ENCODE measurements around the gene SPAAR. TPM values are rescaled to one million over a fixed set of nuclear protein-coding genes. Genes with fewer than 3 reads are reported as not detected.

Gene SPAAR
- total RNA-seq, 1 experiment from 2014 or later: not detected

DNA sequence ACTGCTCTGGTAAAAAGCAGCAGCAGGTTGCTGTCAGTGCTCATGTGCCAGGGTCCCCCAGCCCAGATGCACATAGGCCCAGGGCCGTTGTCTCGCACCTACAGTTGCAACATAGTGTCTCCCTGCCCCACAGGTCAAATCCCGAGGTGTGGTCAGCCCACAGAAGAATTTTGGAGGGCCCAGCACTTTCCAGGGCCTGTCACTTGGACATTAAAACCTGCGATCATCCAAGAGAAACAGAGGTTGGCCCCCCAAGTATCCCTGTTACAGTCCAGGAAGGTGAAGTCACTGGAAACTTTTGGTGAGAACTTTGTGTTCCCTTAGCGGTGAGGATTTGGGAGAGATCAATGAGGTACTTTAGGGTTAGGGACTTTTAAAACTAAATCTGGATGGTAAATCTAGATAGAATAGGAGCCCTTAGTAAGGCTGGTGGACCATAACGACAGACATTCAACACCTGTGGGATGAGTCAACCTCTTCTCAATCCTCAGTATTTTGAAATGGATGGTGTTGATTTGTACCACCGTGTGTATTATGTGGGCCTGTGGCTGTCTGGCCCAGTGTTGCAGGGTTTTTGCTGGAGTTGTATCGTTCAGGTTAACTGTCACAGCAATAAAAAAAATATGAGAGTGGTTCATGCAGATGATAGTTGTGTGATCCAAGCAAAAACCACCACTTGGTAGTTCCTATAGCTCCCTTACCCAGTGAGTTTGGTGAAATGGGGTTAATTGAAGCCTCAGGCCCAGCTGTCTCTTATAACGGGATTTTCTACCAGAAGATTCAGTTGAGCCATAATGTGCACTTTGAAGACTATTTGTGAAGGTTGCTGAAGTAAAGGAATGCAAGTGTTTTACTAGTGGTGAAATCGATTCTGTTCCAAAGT lies 29.4 kb downstream of the SPAAR start:
- no peaks in the 10 kb centered on the region for H3K36me3 ChIP-seq (ENCODE audit: control insufficient read depth, insufficient read depth, low read length)
- H3K4me3 ChIP-seq (ENCODE audit: low read depth in 2 of 2, low read length in 2 of 2): no peak overlapping the region
- BruUV-seq (replicated peaks): no TSS peak
- H3K4me1 ChIP-seq (ENCODE audit: control insufficient read depth, insufficient read depth, low read length): no peaks in the 10 kb centered on the region
- H3K27me3 ChIP-seq (ENCODE audit: control insufficient read depth, insufficient read depth, low read length): no peaks in the 10 kb centered on the region
- no peak for TF ChIP-seq SIN3A (IDR thresholded peaks at IDR 0.05; ENCODE audit: borderline replicate concordance, insufficient read depth, low read depth, low read length)
- TF ChIP-seq POLR2AphosphoS5 (IDR thresholded peaks at IDR 0.05; ENCODE audit: low read depth, low read length): no peak
- TF ChIP-seq, protein P1, sequence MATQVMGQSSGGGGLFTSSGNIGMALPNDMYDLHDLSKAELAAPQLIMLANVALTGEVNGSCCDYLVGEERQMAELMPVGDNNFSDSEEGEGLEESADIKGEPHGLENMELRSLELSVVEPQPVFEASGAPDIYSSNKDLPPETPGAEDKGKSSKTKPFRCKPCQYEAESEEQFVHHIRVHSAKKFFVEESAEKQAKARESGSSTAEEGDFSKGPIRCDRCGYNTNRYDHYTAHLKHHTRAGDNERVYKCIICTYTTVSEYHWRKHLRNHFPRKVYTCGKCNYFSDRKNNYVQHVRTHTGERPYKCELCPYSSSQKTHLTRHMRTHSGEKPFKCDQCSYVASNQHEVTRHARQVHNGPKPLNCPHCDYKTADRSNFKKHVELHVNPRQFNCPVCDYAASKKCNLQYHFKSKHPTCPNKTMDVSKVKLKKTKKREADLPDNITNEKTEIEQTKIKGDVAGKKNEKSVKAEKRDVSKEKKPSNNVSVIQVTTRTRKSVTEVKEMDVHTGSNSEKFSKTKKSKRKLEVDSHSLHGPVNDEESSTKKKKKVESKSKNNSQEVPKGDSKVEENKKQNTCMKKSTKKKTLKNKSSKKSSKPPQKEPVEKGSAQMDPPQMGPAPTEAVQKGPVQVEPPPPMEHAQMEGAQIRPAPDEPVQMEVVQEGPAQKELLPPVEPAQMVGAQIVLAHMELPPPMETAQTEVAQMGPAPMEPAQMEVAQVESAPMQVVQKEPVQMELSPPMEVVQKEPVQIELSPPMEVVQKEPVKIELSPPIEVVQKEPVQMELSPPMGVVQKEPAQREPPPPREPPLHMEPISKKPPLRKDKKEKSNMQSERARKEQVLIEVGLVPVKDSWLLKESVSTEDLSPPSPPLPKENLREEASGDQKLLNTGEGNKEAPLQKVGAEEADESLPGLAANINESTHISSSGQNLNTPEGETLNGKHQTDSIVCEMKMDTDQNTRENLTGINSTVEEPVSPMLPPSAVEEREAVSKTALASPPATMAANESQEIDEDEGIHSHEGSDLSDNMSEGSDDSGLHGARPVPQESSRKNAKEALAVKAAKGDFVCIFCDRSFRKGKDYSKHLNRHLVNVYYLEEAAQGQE (IDR thresholded peaks at IDR 0.05; ENCODE audit: insufficient read depth in 1 of 2, low read depth in 2 of 2, low read length in 1 of 2): no peak
- TF ChIP-seq, protein P2, sequence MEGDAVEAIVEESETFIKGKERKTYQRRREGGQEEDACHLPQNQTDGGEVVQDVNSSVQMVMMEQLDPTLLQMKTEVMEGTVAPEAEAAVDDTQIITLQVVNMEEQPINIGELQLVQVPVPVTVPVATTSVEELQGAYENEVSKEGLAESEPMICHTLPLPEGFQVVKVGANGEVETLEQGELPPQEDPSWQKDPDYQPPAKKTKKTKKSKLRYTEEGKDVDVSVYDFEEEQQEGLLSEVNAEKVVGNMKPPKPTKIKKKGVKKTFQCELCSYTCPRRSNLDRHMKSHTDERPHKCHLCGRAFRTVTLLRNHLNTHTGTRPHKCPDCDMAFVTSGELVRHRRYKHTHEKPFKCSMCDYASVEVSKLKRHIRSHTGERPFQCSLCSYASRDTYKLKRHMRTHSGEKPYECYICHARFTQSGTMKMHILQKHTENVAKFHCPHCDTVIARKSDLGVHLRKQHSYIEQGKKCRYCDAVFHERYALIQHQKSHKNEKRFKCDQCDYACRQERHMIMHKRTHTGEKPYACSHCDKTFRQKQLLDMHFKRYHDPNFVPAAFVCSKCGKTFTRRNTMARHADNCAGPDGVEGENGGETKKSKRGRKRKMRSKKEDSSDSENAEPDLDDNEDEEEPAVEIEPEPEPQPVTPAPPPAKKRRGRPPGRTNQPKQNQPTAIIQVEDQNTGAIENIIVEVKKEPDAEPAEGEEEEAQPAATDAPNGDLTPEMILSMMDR (IDR thresholded peaks at IDR 0.05): no peak
- TF ChIP-seq TCF7L2 (IDR thresholded peaks at IDR 0.05; ENCODE audit: low read depth, low read length): no peak
- no peak for DNase-seq (ENCODE audit: low read depth, low spot score)
- no peaks in the 10 kb centered on the region for H3K9me3 ChIP-seq (ENCODE audit: control insufficient read depth, insufficient read depth, low read depth, low read length)
- ChIA-PET POLR2A (no interaction called here), CTCF (no interaction called here)
- no peak overlapping the region for H3K27ac ChIP-seq (ENCODE audit: low read length)
- intact Hi-C loops (cut with micrococcal nuclease; ENCODE audit: unreplicated experiment) (no loop called here), in situ Hi-C loops (cut with HindIII; ENCODE audit: low pct_unique_long_range_greater_than_20kb, low sequenced_read_pairs) (no loop called here)
- ATAC-seq: no peak

DNA sequence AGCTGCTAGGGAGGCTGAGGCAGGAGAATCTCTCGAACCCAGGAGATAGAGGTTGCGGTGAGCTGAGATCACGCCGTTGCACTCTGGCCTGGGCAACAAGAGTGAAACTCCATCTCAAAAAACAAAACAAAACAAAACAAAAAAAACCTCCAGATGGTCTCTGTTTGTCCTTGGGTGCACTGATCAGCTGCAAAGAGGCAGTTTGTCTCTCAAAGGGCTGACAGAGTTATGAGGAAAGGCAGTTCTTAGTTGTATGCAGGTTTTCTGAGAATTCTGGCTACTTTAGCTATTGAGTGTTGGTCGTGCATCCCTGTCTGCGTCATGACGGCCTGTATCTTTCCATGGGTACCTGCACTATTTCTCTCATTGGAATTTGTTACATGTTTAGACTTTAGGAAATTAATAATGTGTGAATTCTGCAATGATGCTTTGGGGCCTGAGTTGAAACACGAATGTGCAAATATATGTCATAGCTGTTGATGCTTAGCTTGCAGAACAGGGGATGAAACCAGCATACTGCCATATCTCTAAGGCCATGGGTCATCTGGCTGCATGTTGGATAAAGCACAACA lies 30.5 kb downstream of the SPAAR start:
- Histone ChIP-seq H3K36me3 (ENCODE audit: control insufficient read depth, insufficient read depth, low read length) (no peaks in the 10 kb centered on the region), H3K4me1 (ENCODE audit: control insufficient read depth, insufficient read depth, low read length) (no peaks in the 10 kb centered on the region), H3K4me3 (ENCODE audit: low read depth in 2 of 2, low read length in 2 of 2) (no peak overlapping the region), H3K27me3 (ENCODE audit: control insufficient read depth, insufficient read depth, low read length) (no peaks in the 10 kb centered on the region), H3K9me3 (ENCODE audit: control insufficient read depth, insufficient read depth, low read depth, low read length) (no peaks in the 10 kb centered on the region), H3K27ac (ENCODE audit: low read length) (no peak overlapping the region)
- intact Hi-C loops (cut with micrococcal nuclease; ENCODE audit: unreplicated experiment): no loop called here
- in situ Hi-C loops (cut with HindIII; ENCODE audit: low pct_unique_long_range_greater_than_20kb, low sequenced_read_pairs): no loop called here
- no peak for TF ChIP-seq SIN3A (IDR thresholded peaks at IDR 0.05; ENCODE audit: borderline replicate concordance, insufficient read depth, low read depth, low read length)
- TF ChIP-seq POLR2AphosphoS5 (IDR thresholded peaks at IDR 0.05; ENCODE audit: low read depth, low read length): no peak
- no peak for TF ChIP-seq TCF7L2 (IDR thresholded peaks at IDR 0.05; ENCODE audit: low read depth, low read length)
- TF ChIP-seq, protein P2 (IDR thresholded peaks at IDR 0.05): no peak
- TF ChIP-seq, protein P1 (IDR thresholded peaks at IDR 0.05; ENCODE audit: insufficient read depth in 1 of 2, low read depth in 2 of 2, low read length in 1 of 2): no peak
- no TSS peak for BruUV-seq (replicated peaks)
- ATAC-seq (no peak), DNase-seq (ENCODE audit: low read depth, low spot score) (no peak)
- ChIA-PET POLR2A (no interaction called here), CTCF (no interaction called here)

All from Panc1 (cell line).